Pancreas (tissue), 10 donors: ENCODE results near the gene DLST. TPM values are rescaled to one million over a fixed set of nuclear protein-coding genes. Genes with fewer than 3 reads are reported as not detected.

Source experiments
- ATAC-seq, 4 donors: fragments of 200-7000 bp; cut with Tn5 transposase; one replicate each; pipeline versions ENCODE4 v1.8.0 to v1.9.1; 2020; ENCODE audit warnings: mild to moderate bottlenecking in 4 of 4, moderate library complexity in 4 of 4
- DNase-seq, 6 donors: peaks; one replicate each; pipeline ENCODE4 v3.0.0-alpha.2; 2020
- FAIRE-seq: peaks from 2 replicates; lab custom pipeline; 2012; peaks lifted over from hg19 to GRCh38; lab: Jason Lieb, UNC
- H3K27ac ChIP-seq, 4 donors: fragments of 200-600 bp; sonication (generic); 1 replicate in 3 of 4; 2 replicates in 1 of 4; pipeline versions ENCODE4 v1.5.0 to v1.8.0; 2020
- H3K27me3 ChIP-seq, 4 donors: fragments of 200-600 bp; one replicate each; pipeline ENCODE4 v1.8.0; 2021
- H3K36me3 ChIP-seq, 3 donors: fragments of 200-600 bp; sonication (generic) in 1 of 3; one replicate each; pipeline versions ENCODE4 v1.5.0 to v1.8.0; 2020 to 2021
- H3K4me1 ChIP-seq, 3 donors: fragments of 200-600 bp; one replicate each; pipeline ENCODE4 v1.8.0; 2021
- H3K4me3 ChIP-seq, 4 donors: fragments of 200-600 bp; sonication (generic) in 2 of 4; one replicate each; pipeline versions ENCODE4 v1.5.0 to v1.8.0; 2020 to 2021
- H3K9me3 ChIP-seq, 4 donors: fragments of 200-600 bp; one replicate each; pipeline ENCODE4 v1.8.0; 2021
- WGBS, 2 donors: extraction: QIAGEN DNeasy Blood & Tissue Kit; methylation state at CpG; one replicate each; pipeline ENCODE4 v1.1.7; 2013; 5-methylcytosine and 5-hydroxymethylcytosine counted together
- intact Hi-C, 3 donors: fragments of 100-400 bp; cut with DNase I; formaldehyde crosslinking; loops; one replicate each; pipeline versions ENCODE4 v1.11.1 to v1.14.2; 2022
- polyA plus RNA-seq, 2 donors: library from polyadenylated mRNA; stranded (reverse); fragments of 200-250 nt; gene quantifications; one replicate each; pipeline ENCODE4 v1.2.3, GENCODE V29; 2013
- total RNA-seq, 6 donors: library from RNA; stranded (reverse); fragmentation: NEBNext Ultra II Directional in 4 of 6; extraction: Animal tissue kit (Norgen Biotek cat#: 25700) in 4 of 6; gene quantifications; one replicate each; pipeline versions ENCODE4 v1.2.1 to v1.2.4, GENCODE V29; 2021 to 2023
- TF ChIP-seq, protein P1 (sequence below), 4 donors: fragments of 200-600 bp; sonication (generic) in 3 of 4; IDR thresholded peaks; one replicate each; pipeline versions ENCODE4 v1.5.0 to v1.8.0; 2021; ENCODE audit warnings: antibody characterized with exemption in 4 of 4
- donor health status: healthy with polysubstance abuse.
- donor health status: DM: no; HTN: no; CAD: no; lungs with moderate emphysema.
- donor health status: DM: no; HTN: no; CAD: no.
- donor health status: control.
- donor health status: control.
- donor health status: Bipolar disorder and iron deficiency.
- donor health status: DM: yes; HTN: yes; CAD: no.
- donor health status: DM: no; HTN: no; CAD: no.
- donor health status: DM: no; HTN: no; CAD: no.
- donor health status: DM: yes; HTN: yes; CAD: no.

The DLST gene
- 10 to 100 TPM; 33.5 to 46.0 (median 39.3) TPM for total RNA-seq
- polyA plus RNA-seq = 10 to 100 TPM; 22.8 to 40.4 TPM

DNA sequence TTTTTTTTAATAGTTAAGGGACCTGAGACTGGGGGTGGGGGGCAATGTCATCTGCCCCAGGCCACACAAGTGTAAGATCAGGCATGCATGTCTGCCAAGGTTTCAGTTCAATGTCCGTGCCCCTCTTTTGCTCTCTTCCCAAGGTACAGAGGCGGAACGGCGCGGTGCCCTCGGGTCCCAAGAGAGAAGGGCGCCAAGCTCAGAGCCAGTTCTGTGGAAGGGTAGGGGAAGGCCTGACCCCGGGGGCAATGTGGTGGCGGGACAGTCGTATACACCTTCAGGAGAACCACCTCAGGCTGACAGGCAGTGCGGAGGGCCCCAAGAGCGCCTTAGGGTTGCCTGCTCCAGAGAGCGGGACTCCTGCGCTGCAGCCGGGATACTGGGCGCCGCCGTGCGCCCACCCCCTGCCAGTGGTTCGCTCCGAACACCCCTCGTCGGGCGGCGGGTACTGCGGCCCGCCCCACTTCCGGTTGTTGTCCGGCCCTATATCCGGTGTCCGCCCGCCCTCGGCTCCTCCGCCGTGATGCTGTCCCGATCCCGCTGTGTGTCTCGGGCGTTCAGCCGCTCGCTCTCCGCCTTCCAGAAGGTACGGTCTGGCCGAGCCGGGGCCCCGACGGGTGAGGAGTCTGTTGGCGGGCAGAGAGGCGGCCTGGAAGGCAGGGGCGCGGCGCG is at the start of gene DLST:
Gene DLST (plus strand): TSS at position 486 of the 672 bp plus-strand sequence. CDS start 38 bp downstream, at position 524.
- WGBS, 2 donors = 0% methylated on average over 47 to 53 of the region's 53 CpGs
- H3K9me3 ChIP-seq = no peaks in the 10 kb centered on the region
- intact Hi-C loops = no loop called here
- peak within 1 kb of the TSS; percentile 81 to 98 (median 96) for H3K4me3 ChIP-seq
- no peak for FAIRE-seq
- peaks cover 19 to 23% (median 20%) of the 10 kb centered on the region in 3 donors for H3K4me1 ChIP-seq
- TF ChIP-seq, protein P1, sequence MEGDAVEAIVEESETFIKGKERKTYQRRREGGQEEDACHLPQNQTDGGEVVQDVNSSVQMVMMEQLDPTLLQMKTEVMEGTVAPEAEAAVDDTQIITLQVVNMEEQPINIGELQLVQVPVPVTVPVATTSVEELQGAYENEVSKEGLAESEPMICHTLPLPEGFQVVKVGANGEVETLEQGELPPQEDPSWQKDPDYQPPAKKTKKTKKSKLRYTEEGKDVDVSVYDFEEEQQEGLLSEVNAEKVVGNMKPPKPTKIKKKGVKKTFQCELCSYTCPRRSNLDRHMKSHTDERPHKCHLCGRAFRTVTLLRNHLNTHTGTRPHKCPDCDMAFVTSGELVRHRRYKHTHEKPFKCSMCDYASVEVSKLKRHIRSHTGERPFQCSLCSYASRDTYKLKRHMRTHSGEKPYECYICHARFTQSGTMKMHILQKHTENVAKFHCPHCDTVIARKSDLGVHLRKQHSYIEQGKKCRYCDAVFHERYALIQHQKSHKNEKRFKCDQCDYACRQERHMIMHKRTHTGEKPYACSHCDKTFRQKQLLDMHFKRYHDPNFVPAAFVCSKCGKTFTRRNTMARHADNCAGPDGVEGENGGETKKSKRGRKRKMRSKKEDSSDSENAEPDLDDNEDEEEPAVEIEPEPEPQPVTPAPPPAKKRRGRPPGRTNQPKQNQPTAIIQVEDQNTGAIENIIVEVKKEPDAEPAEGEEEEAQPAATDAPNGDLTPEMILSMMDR (IDR thresholded peaks at IDR 0.05) = no peak
- peak; percentile 98 to 99 (median 98) for ATAC-seq
- H3K27ac ChIP-seq = peak within 1 kb of the TSS; percentile 3 to 89 (median 82)
- peaks cover 0 to 5% (median 0%) of the 10 kb centered on the region in 3 donors for H3K36me3 ChIP-seq
- DNase-seq = peak; percentile 85 to 96 (median 88)
- no peaks in the 10 kb centered on the region for H3K27me3 ChIP-seq

DNA sequence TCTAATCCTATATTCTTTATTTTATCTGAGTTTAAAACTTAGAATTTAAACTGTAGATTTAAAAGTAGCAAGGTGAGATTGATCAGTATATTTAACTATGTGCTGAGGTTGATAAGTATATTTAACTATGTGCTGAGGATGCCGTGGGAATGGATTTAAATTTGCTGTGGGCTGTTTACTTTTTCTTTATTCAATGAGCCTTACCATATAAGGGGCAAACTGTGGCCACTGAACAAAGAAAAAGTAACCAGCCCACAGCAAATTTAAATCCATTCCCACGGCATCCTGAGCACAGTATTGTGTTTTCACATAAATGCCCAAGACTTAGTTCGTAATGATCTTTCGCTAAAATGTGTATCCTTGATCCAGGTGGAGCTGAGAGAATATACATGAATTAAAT is 48.9 kb upstream of the DLST start:
- 83% methylated on average over 4 of the region's 4 CpGs for WGBS, 2 donors
- no peaks in the 10 kb centered on the region for H3K9me3 ChIP-seq
- peaks cover 0 to 3% (median 0%) of the 10 kb centered on the region in 3 donors for H3K4me1 ChIP-seq
- peaks cover 0 to 30% (median 2%) of the 10 kb centered on the region in 3 donors for H3K36me3 ChIP-seq
- H3K27me3 ChIP-seq = no peaks in the 10 kb centered on the region
- DNase-seq (no peak), FAIRE-seq (no peak), ATAC-seq (no peak)
- intact Hi-C loops = no loop called here
- H3K27ac ChIP-seq = no peak overlapping the region
- TF ChIP-seq, protein P1 (IDR thresholded peaks at IDR 0.05) = no peak
- no peak overlapping the region for H3K4me3 ChIP-seq

DNA sequence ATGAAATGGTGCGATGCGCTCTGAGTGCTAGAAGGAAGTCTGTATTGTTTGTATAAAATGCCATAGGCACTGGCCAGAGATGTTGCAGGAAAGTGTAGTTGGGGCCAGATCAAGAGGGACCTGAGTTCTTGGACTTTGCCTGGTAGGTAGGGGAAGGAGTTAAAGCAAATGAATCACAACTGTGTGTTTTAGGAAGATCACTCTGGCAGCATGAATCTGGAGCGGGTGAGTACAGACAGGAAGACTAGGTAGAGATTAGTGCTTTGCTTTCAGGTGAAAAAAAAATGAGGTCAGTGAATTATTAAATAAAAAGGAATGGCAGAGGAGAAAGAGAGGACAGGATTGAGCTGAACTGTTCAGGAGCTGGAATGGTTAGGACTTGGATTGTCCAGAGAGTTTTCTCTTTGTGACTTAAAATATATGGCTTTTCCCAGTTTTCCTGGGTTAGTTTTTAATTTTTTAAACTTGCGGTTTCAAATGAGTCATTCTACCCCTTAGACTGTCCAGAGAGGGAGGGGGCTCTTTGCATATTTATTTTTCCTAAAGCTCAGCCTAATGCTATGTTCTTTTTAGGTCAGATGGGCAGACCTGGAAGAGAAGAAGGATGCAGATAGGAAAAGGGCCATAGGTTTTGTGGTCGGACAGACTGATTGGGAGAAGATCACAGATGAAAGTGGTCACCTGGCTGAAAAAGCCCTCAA is 46.9 kb upstream of the DLST start:
- H3K4me3 ChIP-seq = no peak overlapping the region
- no peak overlapping the region for H3K27ac ChIP-seq
- TF ChIP-seq, protein P1 (IDR thresholded peaks at IDR 0.05) = no peak
- H3K36me3 ChIP-seq = peaks cover 0 to 23% (median 2%) of the 10 kb centered on the region in 3 donors
- 71 to 82% methylated on average over 5 of the region's 5 CpGs for WGBS, 2 donors
- peaks cover 0 to 5% (median 0%) of the 10 kb centered on the region in 3 donors for H3K4me1 ChIP-seq
- FAIRE-seq (no peak), DNase-seq (no peak), ATAC-seq (peak in 3 of 4 donors; percentile 14 to 45 (median 31))
- H3K9me3 ChIP-seq = no peaks in the 10 kb centered on the region
- intact Hi-C loops = no loop called here
- H3K27me3 ChIP-seq = no peaks in the 10 kb centered on the region

DNA sequence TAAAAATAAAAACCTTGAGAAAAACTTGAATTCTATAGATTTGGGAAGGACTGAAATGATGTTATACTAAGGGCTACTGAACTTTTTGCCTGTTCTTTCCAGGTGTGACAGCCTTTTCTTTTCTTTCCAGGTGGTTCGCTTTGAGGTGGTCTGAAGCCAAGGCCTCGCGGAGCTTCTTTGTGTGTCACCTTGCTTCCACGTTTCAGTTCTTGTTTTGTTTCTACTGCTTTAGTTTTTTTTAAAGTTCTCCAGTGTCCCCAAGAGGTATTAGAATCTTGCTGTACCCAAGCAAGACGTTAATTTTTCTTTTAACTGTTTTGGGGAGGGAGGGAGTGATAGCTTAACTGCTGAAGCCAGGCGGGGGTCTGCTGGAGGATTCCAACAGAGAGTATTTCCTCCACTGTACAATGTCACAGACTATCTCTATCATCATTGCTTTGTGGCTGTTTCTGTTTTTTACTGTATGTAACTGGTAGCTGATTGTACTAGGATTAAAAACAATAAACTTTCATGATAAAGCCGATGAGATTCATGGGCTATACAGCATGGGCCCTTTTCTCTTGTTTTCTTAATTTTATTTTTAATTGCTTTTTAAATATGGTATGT is 46.0 kb upstream of the DLST start:
- H3K27ac ChIP-seq = no peak overlapping the region
- no peak for ATAC-seq
- no peak overlapping the region for H3K4me3 ChIP-seq
- H3K36me3 ChIP-seq = peaks cover 0 to 14% (median 0%) of the 10 kb centered on the region in 3 donors
- intact Hi-C loops = no loop called here
- H3K27me3 ChIP-seq = no peaks in the 10 kb centered on the region
- H3K4me1 ChIP-seq = peaks cover 0 to 5% (median 0%) of the 10 kb centered on the region in 3 donors
- H3K9me3 ChIP-seq = no peaks in the 10 kb centered on the region
- DNase-seq = no peak
- TF ChIP-seq, protein P1 (IDR thresholded peaks at IDR 0.05) = no peak
- no peak for FAIRE-seq
- 85 to 86% methylated on average over 7 of the region's 7 CpGs for WGBS, 2 donors
